ENCODE measurements around the gene EN1. TPM values are rescaled to one million over a fixed set of nuclear protein-coding genes. Genes with fewer than 3 reads are reported as not detected.

The EN1 gene
- total RNA-seq, 1 experiment from 2014 or later = not detected

DNA sequence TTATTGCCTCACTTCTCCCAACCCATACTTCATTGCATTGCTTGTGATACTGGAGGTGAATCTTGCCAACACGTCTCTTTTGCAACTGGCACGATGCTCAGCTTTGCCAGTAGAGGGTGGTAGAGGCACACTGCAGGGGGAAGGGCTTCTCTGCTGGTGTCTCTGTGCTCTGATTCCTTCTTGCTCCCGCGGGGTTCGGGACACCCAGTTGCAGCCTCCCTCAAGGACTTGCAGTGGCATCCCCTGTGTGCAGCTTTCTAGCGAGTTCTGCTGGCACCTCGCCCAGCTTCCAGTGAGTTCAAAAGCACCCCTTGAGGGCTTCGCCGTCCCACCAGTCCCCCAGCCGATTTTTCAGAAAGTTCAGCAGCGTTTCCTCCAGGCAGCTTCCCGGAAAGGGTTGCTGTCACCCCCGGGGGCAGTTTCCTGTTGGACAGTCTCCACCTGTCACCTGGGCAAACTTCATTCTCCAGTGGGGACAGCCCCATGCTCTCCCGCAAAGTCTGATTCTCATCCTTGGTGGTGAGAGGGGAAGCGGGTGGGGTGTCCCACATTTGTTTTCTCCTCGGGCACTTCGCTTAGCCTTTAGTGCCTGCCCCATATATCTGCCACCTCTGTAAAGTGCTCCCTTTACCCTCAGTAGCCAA lies 35.4 kb upstream of the EN1 start:
- Histone ChIP-seq H3K9me3 (ENCODE audit: control insufficient read depth in 1 of 2, insufficient read depth in 1 of 2, low read depth in 1 of 2, low read length in 2 of 2) (no peaks in the 10 kb centered on the region), H3K4me3 (replicated peaks in 1 of 2; ENCODE audit: low read depth in 1 of 2, low read length in 2 of 2) (peak overlapping the region; percentile 29 to 49), H2AFZ (ENCODE audit: low read depth, low read length, poor library complexity, severe bottlenecking) (peak overlapping the region; percentile 69), H3K9me2 (ENCODE audit: insufficient read depth) (no peaks in the 10 kb centered on the region), H3K27ac (ENCODE audit: low read depth, low read length) (no peak overlapping the region), H3K9ac (ENCODE audit: low read length) (no peak overlapping the region), H3K4me1 (ENCODE audit: control insufficient read depth in 1 of 2, insufficient read depth in 2 of 2, low read length in 2 of 2) (peaks cover 0 to 4% of the 10 kb centered on the region in 2 experiments; a peak in 2 of 4 replicates), H3K36me3 (ENCODE audit: control insufficient read depth in 1 of 2, insufficient read depth in 2 of 2, low read length in 2 of 2) (no peaks in the 10 kb centered on the region), H3K27me3 (ENCODE audit: insufficient read depth, low read length) (peaks cover 12% of the 10 kb centered on the region; the same call in 1 of the 2 replicates), H3K79me2 (ENCODE audit: insufficient read depth, low read length) (no peaks in the 10 kb centered on the region), H4K20me1 (ENCODE audit: insufficient read depth) (no peaks in the 10 kb centered on the region), H3K4me2 (ENCODE audit: low read length) (peak overlapping the region; percentile 79)
- intact Hi-C loops (cut with micrococcal nuclease) = loop anchor here (1.0 to 2.0 kb wide), 3 partner anchors 128 to 408 kb away; no protein-coding TSS in a partner anchor
- TF ChIP-seq EGR1 (IDR thresholded peaks at IDR 0.05; ENCODE audit: low read depth) (no peak), YY1 (IDR thresholded peaks at IDR 0.05; ENCODE audit: extremely low read depth, insufficient replicate concordance, low read depth, low read length) (peak; percentile 29), CEBPB (IDR thresholded peaks at IDR 0.05; ENCODE audit: low read depth) (peak; percentile 25; the same call in 1 of the 2 replicates), EZH2 (IDR thresholded peaks at IDR 0.05) (no peak), POLR2A (IDR thresholded peaks at IDR 0.05; ENCODE audit: borderline replicate concordance, extremely low read depth, insufficient read depth, insufficient read length) (no peak), SRF (IDR thresholded peaks at IDR 0.05; ENCODE audit: low read depth) (no peak), TCF7L2 (IDR thresholded peaks at IDR 0.05; ENCODE audit: borderline replicate concordance, extremely low read depth, insufficient read depth, insufficient read length) (no peak), EZH2phosphoT487 (IDR thresholded peaks at IDR 0.05; ENCODE audit: borderline replicate concordance) (no peak), SP1 (IDR thresholded peaks at IDR 0.05; ENCODE audit: low read depth) (no peak), RAD21 (IDR thresholded peaks at IDR 0.05; ENCODE audit: low read depth) (peak; percentile 91), CBX3 (IDR thresholded peaks at IDR 0.05; ENCODE audit: low read depth) (0 out of 2 replicates have a peak, but pooled peaks have one; percentile 34), ELF1 (IDR thresholded peaks at IDR 0.05; ENCODE audit: borderline replicate concordance, low read depth) (no peak), FOSL1 (IDR thresholded peaks at IDR 0.05; ENCODE audit: low read depth) (no peak), SIN3A (IDR thresholded peaks at IDR 0.05; ENCODE audit: low read depth) (no peak), ZNF274 (IDR thresholded peaks at IDR 0.05; ENCODE audit: low read depth, low read length) (no peak)
- TF ChIP-seq, protein P1, sequence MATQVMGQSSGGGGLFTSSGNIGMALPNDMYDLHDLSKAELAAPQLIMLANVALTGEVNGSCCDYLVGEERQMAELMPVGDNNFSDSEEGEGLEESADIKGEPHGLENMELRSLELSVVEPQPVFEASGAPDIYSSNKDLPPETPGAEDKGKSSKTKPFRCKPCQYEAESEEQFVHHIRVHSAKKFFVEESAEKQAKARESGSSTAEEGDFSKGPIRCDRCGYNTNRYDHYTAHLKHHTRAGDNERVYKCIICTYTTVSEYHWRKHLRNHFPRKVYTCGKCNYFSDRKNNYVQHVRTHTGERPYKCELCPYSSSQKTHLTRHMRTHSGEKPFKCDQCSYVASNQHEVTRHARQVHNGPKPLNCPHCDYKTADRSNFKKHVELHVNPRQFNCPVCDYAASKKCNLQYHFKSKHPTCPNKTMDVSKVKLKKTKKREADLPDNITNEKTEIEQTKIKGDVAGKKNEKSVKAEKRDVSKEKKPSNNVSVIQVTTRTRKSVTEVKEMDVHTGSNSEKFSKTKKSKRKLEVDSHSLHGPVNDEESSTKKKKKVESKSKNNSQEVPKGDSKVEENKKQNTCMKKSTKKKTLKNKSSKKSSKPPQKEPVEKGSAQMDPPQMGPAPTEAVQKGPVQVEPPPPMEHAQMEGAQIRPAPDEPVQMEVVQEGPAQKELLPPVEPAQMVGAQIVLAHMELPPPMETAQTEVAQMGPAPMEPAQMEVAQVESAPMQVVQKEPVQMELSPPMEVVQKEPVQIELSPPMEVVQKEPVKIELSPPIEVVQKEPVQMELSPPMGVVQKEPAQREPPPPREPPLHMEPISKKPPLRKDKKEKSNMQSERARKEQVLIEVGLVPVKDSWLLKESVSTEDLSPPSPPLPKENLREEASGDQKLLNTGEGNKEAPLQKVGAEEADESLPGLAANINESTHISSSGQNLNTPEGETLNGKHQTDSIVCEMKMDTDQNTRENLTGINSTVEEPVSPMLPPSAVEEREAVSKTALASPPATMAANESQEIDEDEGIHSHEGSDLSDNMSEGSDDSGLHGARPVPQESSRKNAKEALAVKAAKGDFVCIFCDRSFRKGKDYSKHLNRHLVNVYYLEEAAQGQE (IDR thresholded peaks at IDR 0.05; ENCODE audit: low read depth) = no peak
- TF ChIP-seq, protein P2, sequence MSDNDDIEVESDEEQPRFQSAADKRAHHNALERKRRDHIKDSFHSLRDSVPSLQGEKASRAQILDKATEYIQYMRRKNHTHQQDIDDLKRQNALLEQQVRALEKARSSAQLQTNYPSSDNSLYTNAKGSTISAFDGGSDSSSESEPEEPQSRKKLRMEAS (IDR thresholded peaks at IDR 0.05) = no peak
- TF ChIP-seq, protein P3, sequence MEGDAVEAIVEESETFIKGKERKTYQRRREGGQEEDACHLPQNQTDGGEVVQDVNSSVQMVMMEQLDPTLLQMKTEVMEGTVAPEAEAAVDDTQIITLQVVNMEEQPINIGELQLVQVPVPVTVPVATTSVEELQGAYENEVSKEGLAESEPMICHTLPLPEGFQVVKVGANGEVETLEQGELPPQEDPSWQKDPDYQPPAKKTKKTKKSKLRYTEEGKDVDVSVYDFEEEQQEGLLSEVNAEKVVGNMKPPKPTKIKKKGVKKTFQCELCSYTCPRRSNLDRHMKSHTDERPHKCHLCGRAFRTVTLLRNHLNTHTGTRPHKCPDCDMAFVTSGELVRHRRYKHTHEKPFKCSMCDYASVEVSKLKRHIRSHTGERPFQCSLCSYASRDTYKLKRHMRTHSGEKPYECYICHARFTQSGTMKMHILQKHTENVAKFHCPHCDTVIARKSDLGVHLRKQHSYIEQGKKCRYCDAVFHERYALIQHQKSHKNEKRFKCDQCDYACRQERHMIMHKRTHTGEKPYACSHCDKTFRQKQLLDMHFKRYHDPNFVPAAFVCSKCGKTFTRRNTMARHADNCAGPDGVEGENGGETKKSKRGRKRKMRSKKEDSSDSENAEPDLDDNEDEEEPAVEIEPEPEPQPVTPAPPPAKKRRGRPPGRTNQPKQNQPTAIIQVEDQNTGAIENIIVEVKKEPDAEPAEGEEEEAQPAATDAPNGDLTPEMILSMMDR (IDR thresholded peaks at IDR 0.05 in 2 of 3, conservative IDR thresholded peaks at IDR 0.05 in 1 of 3; ENCODE audit: borderline replicate concordance in 1 of 3, insufficient read depth in 1 of 3, low read depth in 2 of 3, low read length in 2 of 3) = peak; percentile 84 to 99 (median 97)
- ChIA-PET CTCF (interaction anchor here (0.8 to 4.4 kb wide), 11 partner anchors 9 to 408 kb away, joined by 3 to 46 read pairs (median 4); no protein-coding TSS in a partner anchor), POLR2A (no interaction called here), RAD21 (ENCODE audit: low non-redundant PET in 1 of 2, low total read pairs in 2 of 2, uncharacterized antibody in 2 of 2, unreplicated experiment in 2 of 2) (interaction anchor here in 1 of 2 experiments (1.2 kb wide), 1 partner anchor 404 kb away, joined by 3 read pairs; no protein-coding TSS in a partner anchor)
- DNase-seq (ENCODE audit: low read depth, low spot score) (peak; percentile 57), ATAC-seq (peak; percentile 78)
- BruUV-seq (replicated peaks) = no TSS peak
